Medulla oblongata (tissue), 1 donor: ENCODE data around the gene CKMT2.

Source experiments
- DNase-seq: peaks from one replicate; pipeline ENCODE4 v3.0.0-alpha.2; 2015; ENCODE audit errors: extremely low spot score

Gene CKMT2

DNA sequence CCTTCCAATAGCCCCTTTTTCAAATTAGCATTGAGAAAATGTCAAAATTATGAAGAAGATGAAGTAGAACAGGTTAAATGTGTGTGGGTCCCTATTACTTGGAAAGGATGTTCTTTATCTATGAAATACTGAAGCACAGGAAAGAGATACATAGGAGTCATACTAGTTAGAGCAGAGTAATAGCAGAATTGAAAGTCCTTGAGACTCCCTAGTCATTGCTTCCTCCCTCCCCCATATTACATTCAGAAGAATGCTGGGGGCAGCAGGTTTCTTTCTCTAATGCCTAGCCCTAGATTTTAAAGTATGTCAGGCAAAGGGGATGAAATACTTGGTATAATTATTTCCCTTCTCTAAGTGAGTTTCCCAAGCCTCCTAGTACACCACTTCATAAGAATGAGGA lies 72.7 kb downstream of the CKMT2 start:
- DNase-seq: no peak

GRCh38 chr5:81308836-81309235 lies 75.7 kb downstream of the CKMT2 start:
- no peak for DNase-seq

DNA sequence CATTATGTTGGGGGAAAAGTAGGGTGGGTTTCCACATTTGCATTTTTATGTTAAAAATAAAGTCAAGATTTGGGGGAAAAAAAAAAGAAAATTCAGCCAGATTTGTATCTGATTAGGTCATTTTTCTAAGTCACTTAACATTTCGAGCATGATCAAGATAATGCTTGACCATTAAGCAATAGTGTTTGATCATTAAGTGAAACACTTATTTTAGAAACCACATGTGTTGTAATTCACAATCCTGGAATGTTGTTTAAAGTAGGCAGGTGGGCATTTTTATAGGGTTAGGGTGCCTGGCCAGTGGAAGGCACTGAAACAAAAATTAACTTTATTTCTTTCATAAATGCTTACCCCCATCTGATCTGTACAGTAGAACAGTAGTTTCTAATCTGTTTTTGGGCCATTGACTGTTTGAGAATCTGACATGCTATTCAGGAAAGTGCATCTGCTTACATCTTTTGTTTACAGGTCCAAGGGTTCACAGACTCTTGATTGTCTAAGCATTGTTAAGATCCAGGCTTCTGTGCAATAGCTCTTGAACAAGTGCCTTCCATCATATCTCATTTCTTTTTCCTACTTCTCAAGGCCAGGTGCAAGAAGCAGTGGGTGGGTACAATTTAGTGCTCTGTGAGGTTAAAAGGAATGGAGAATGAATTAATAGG lies 77.4 kb downstream of the CKMT2 start:
- DNase-seq: no peak

DNA sequence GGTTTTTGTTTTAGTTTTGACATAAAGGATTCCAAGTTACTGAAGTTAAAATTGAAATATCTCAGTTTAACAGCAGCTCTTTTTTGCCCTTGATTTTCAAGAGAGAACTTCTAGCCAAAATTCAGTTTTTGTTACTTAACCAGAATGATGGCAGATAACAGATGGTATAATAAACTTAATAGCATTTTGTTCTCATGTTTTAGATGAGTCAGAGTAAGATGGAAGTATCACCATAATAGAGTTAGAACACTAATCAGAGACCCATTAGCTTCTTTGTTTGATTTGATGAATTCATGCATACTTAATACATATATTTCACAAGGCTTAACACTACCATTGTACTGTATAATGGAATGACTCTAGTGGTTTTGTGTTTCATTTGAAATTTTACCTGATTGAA lies 80.2 kb downstream of the CKMT2 start:
- no peak for DNase-seq

- no peak for DNase-seq
Observed at GRCh38 chr5:81313686-81314085, 80.6 kb downstream of the CKMT2 start.

- no peak for DNase-seq
Observed at GRCh38 chr5:81314581-81314980, 81.5 kb downstream of the CKMT2 start.

- no peak for DNase-seq
Observed at GRCh38 chr5:81315336-81315735, 82.2 kb downstream of the CKMT2 start.

DNA sequence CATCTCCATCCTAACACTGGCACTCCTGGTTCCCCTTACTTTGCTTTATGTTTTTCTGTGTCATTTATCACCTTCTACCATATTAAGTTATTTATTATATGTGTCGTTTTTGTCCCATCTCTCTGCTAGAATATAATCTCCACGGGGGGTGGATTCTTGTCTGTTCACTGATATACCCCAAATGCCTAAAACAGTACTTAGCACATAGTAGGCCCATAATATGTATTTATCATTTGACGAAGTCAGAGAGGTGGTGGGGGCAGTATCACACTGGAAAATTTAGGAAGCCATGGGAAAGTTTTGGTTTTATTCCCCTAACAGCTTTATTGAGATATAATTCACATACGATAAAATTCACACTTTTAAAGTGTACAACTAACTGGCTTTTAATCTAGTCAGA lies 82.7 kb downstream of the CKMT2 start:
- DNase-seq: no peak
